Endothelial cell of umbilical vein (primary cell): ENCODE data around the gene SCN3B. TPM values are rescaled to one million over a fixed set of nuclear protein-coding genes. Genes with fewer than 3 reads are reported as not detected.

ENCODE experiments used
- BruUV-seq: library from RNA; stranded (reverse); fragments of 400-500 nt; replicated peaks from 2 replicates; lab custom pipeline; 2021; lab: Mats Ljungman, UMichigan
- CTCF ChIA-PET: fragments of 300-600, 350-600 bp; sonication (Branson Sonifier 250); formaldehyde crosslinking; loops from one replicate; lab custom pipeline; 2021; ENCODE audit warnings: antibody characterized with exemption, inconsistent platforms; lab: Charles Lee
- POLR2A ChIA-PET: fragments of 300-600, 350-600 bp; sonication (Branson Sonifier 250); formaldehyde crosslinking; loops from one replicate; lab custom pipeline; 2021; ENCODE audit warnings: antibody characterized with exemption, inconsistent platforms; lab: Charles Lee
- DNase-seq: peaks from one replicate; pipeline ENCODE4 v3.0.0-alpha.2; 2011; ENCODE audit warnings: low read depth, low spot score
- FAIRE-seq: peaks from 2 replicates; lab custom pipeline; 2011; peaks lifted over from hg19 to GRCh38; lab: Jason Lieb, UNC
- H2AFZ ChIP-seq: 2 replicates; pipeline ENCODE4 v1.6.0; 2012; ENCODE audit warnings: low read depth, low read length, control low read depth, inconsistent platforms
- H3K27ac ChIP-seq: 2 replicates; pipeline ENCODE4 v1.5.1; 2011; ENCODE audit warnings: low read depth, mild to moderate bottlenecking, control low read depth, low read length, moderate library complexity; ENCODE audit not compliant: insufficient read depth
- H3K27me3 ChIP-seq, 2 experiments: 2 replicates each; pipeline versions ENCODE4 v1.6.0 to v1.6.1; 2011; ENCODE audit warnings: low read length in 2 of 2, mixed read lengths in 1 of 2; ENCODE audit not compliant: control insufficient read depth in 2 of 2, insufficient read depth in 2 of 2
- H3K36me3 ChIP-seq, 2 experiments: 2 replicates in 1 of 2; 3 replicates in 1 of 2; pipeline ENCODE4 v1.5.1; 2011; ENCODE audit warnings: low read length in 2 of 2, mild to moderate bottlenecking in 1 of 2, moderate library complexity in 1 of 2; ENCODE audit not compliant: control insufficient read depth in 2 of 2, insufficient read depth in 2 of 2; ENCODE audit errors: extremely low read depth in 1 of 2
- H3K4me1 ChIP-seq: 3 replicates; pipeline ENCODE4 v1.5.1; 2011; ENCODE audit warnings: mild to moderate bottlenecking, low read length; ENCODE audit not compliant: control insufficient read depth, insufficient read depth; ENCODE audit errors: extremely low read depth
- H3K4me2 ChIP-seq: 2 replicates; pipeline ENCODE4 v1.6.1; 2011; ENCODE audit warnings: low read length, control low read depth, mixed read lengths; ENCODE audit not compliant: insufficient read depth
- H3K4me3 ChIP-seq, 3 experiments: fragments of 200-600 bp in 1 of 3; sonication (generic), shearing (Covaris generic) in 1 of 3; replicated peaks in 1 of 3; 2 replicates each; pipeline ENCODE4 v1.5.1; 2011 to 2016; ENCODE audit warnings: control low read depth in 3 of 3, low read length in 3 of 3, mild to moderate bottlenecking in 2 of 3, inconsistent platforms in 1 of 3, low read depth in 1 of 3, moderate library complexity in 1 of 3; ENCODE audit not compliant: insufficient read depth in 1 of 3
- H3K79me2 ChIP-seq: 2 replicates; pipeline ENCODE4 v1.6.0; 2012; ENCODE audit warnings: low read length, inconsistent platforms; ENCODE audit not compliant: control insufficient read depth, insufficient read depth
- H3K9ac ChIP-seq: replicated peaks from 2 replicates; pipeline ENCODE3; 2011; ENCODE audit warnings: low read length, control low read depth; ENCODE audit not compliant: insufficient read depth; ENCODE audit errors: extremely low read depth
- H3K9me1 ChIP-seq: replicated peaks from 3 replicates; pipeline ENCODE4 v1.6.0; 2011; ENCODE audit warnings: mild to moderate bottlenecking, low read length; ENCODE audit not compliant: control insufficient read depth, insufficient read depth; ENCODE audit errors: extremely low read depth
- H3K9me3 ChIP-seq: replicated peaks from 2 replicates; pipeline ENCODE4 v1.5.1; 2012; ENCODE audit warnings: low read length, inconsistent platforms; ENCODE audit not compliant: control insufficient read depth, insufficient read depth
- H4K20me1 ChIP-seq: replicated peaks from 2 replicates; pipeline ENCODE3; 2011; ENCODE audit warnings: mild to moderate bottlenecking, low read length; ENCODE audit not compliant: control insufficient read depth, insufficient read depth; ENCODE audit errors: extremely low read depth
- EZH2 ChIP-seq: IDR thresholded peaks from 2 replicates; pipeline ENCODE4 v1.6.1; 2012; ENCODE audit warnings: borderline replicate concordance, low read depth, mild to moderate bottlenecking, moderate library complexity, low read length, inconsistent platforms; ENCODE audit not compliant: severe bottlenecking
- FOS ChIP-seq: IDR thresholded peaks from 2 replicates; pipeline ENCODE4 v1.6.1; 2011; ENCODE audit warnings: mild to moderate bottlenecking, low read length, moderate library complexity, borderline replicate concordance; ENCODE audit not compliant: insufficient read depth
- GATA2 ChIP-seq: IDR thresholded peaks from 2 replicates; pipeline ENCODE4 v1.7.0; 2011; ENCODE audit warnings: low read depth, mild to moderate bottlenecking, moderate library complexity, mixed read lengths, low read length; ENCODE audit not compliant: insufficient read length, insufficient read depth
- JUN ChIP-seq: IDR thresholded peaks from 2 replicates; pipeline ENCODE4 v1.6.1; 2011; ENCODE audit warnings: borderline replicate concordance, low read depth; ENCODE audit not compliant: insufficient read length, insufficient read depth
- MYC ChIP-seq: IDR thresholded peaks from one replicate; pipeline ENCODE4 v1.6.1; 2011; ENCODE audit warnings: mild to moderate bottlenecking, low read depth, low read length
- POLR2A ChIP-seq: IDR thresholded peaks from 2 replicates; pipeline ENCODE4 v1.6.1; 2012; ENCODE audit warnings: low read depth, mild to moderate bottlenecking, control low read depth, low read length
- POLR2AphosphoS5 ChIP-seq: IDR thresholded peaks from 2 replicates; pipeline ENCODE4 v1.6.1; 2012; ENCODE audit warnings: low read depth, mild to moderate bottlenecking, control low read depth, low read length, moderate library complexity; ENCODE audit not compliant: insufficient read depth
- dilution Hi-C: fragments of 300-500 bp; cut with MboI; formaldehyde crosslinking; loops from one replicate; pipeline ENCODE4 v1.15.0; 2019; ENCODE audit warnings: low sequenced_read_pairs; ENCODE audit not compliant: extremely low pct_ligation_motif_present
- intact Hi-C: fragments of 100-400 bp; cut with micrococcal nuclease; formaldehyde crosslinking; loops from one replicate; pipeline ENCODE4 v1.10.0; 2022
- polyA plus RNA-seq, 4 experiments: library from polyadenylated mRNA; depleted of rRNA in 3 of 4; stranded (reverse) in 3 of 4; unstranded in 1 of 4; fragments of >200 nt; gene quantifications; 2 replicates each; pipeline versions ENCODE4 v1.2.1 to v1.2.3, GENCODE V29; 2011 to 2012; ENCODE audit warnings: missing spikeins in 1 of 4
- total RNA-seq: library from RNA; stranded (reverse); gene quantifications from 2 replicates; pipeline ENCODE4 v1.2.3, GENCODE V29; 2021
- TF ChIP-seq, protein P1 (sequence below): IDR thresholded peaks from 2 replicates; pipeline ENCODE4 v1.6.1; 2011; ENCODE audit not compliant: insufficient read depth, insufficient read length
- TF ChIP-seq, protein P2 (sequence below), 2 donors: IDR thresholded peaks; 1 replicate in 1 of 2; 2 replicates in 1 of 2; pipeline ENCODE4 v1.5.1; 2011; ENCODE audit warnings: low read length in 2 of 2, mild to moderate bottlenecking in 2 of 2, moderate library complexity in 2 of 2, control low read depth in 1 of 2, inconsistent platforms in 1 of 2, low read depth in 1 of 2; ENCODE audit not compliant: insufficient read depth in 1 of 2; ENCODE audit errors: extremely low read depth in 1 of 2

SCN3B gene
- total and polyA plus RNA-seq, 2 donors (not counting 3 experiments of a cell fraction or from before 2014, with no cell fraction given): 0.72 to 1.4 TPM

DNA sequence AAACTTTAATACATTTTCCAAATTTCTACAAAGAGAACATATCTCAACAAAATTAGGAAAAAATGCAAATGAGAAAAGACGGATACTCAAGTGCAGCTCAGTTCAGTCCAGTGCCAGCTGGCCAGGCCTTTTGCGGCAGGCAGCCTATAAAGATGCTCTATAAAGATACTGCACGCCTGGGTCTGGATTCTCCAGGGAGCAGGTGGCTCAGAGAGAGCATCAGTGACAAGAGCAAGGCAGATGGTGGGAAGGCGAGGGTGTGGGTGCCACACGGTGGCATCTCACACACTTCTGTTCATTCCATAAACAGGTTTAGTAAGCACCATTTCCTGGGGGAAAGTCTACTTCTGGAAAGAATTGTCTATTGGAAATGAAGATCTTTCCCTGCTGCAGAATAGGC is 18.1 kb upstream of the SCN3B start:
- FAIRE-seq: no peak
- Histone ChIP-seq H3K9me1 (no peaks in the 10 kb centered on the region), H3K9me3 (no peaks in the 10 kb centered on the region), H3K4me2 (no peak overlapping the region), H3K9ac (no peak overlapping the region), H3K79me2 (no peaks in the 10 kb centered on the region), H3K4me3 (no peak overlapping the region), H3K27ac (no peak overlapping the region), H4K20me1 (no peaks in the 10 kb centered on the region), H3K4me1 (no peaks in the 10 kb centered on the region), H3K36me3 (no peaks in the 10 kb centered on the region), H2AFZ (no peak overlapping the region), H3K27me3 (no peaks in the 10 kb centered on the region)
- ChIA-PET CTCF (interaction anchor here (2.2 kb wide), 1 partner anchor 35 kb away, joined by 5 read pairs; no protein-coding TSS in a partner anchor), POLR2A (no interaction called here)
- dilution Hi-C loops (no loop called here), intact Hi-C loops (no loop called here)
- TF ChIP-seq EZH2: no peak
- TF ChIP-seq POLR2AphosphoS5: no peak
- TF ChIP-seq FOS: no peak
- no peak for TF ChIP-seq MYC
- TF ChIP-seq POLR2A: no peak
- TF ChIP-seq, protein P1, sequence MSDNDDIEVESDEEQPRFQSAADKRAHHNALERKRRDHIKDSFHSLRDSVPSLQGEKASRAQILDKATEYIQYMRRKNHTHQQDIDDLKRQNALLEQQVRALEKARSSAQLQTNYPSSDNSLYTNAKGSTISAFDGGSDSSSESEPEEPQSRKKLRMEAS: no peak
- TF ChIP-seq, protein P2, sequence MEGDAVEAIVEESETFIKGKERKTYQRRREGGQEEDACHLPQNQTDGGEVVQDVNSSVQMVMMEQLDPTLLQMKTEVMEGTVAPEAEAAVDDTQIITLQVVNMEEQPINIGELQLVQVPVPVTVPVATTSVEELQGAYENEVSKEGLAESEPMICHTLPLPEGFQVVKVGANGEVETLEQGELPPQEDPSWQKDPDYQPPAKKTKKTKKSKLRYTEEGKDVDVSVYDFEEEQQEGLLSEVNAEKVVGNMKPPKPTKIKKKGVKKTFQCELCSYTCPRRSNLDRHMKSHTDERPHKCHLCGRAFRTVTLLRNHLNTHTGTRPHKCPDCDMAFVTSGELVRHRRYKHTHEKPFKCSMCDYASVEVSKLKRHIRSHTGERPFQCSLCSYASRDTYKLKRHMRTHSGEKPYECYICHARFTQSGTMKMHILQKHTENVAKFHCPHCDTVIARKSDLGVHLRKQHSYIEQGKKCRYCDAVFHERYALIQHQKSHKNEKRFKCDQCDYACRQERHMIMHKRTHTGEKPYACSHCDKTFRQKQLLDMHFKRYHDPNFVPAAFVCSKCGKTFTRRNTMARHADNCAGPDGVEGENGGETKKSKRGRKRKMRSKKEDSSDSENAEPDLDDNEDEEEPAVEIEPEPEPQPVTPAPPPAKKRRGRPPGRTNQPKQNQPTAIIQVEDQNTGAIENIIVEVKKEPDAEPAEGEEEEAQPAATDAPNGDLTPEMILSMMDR (IDR thresholded peaks at IDR 0.05; ENCODE audit: extremely low read depth in 1 of 2, insufficient read depth in 1 of 2, low read depth in 1 of 2, low read length in 2 of 2): no peak
- TF ChIP-seq JUN: no peak
- no peak for TF ChIP-seq GATA2
- BruUV-seq: no TSS peak
- no peak for DNase-seq
